ENCODE measurements around the gene GPR135.

- TF ChIP-seq CTCF (IDR thresholded peaks at IDR 0.05) (no peak), POLR2A (IDR thresholded peaks at IDR 0.05) (no peak), POLR2AphosphoS5 (IDR thresholded peaks at IDR 0.05; ENCODE audit: insufficient read depth in 1 of 2, low read depth in 1 of 2) (no peak)
Observed at GRCh38 chr14:59507752-59508103, 42.5 kb upstream of the GPR135 start.
